ENCODE results near the gene ATF5.
"Not testable (repeated sequence)": the region's sequence is repeated elsewhere in the genome, so short reads cannot be mapped to it uniquely, and the experiment has no call there.

The ATF5 gene

DNA sequence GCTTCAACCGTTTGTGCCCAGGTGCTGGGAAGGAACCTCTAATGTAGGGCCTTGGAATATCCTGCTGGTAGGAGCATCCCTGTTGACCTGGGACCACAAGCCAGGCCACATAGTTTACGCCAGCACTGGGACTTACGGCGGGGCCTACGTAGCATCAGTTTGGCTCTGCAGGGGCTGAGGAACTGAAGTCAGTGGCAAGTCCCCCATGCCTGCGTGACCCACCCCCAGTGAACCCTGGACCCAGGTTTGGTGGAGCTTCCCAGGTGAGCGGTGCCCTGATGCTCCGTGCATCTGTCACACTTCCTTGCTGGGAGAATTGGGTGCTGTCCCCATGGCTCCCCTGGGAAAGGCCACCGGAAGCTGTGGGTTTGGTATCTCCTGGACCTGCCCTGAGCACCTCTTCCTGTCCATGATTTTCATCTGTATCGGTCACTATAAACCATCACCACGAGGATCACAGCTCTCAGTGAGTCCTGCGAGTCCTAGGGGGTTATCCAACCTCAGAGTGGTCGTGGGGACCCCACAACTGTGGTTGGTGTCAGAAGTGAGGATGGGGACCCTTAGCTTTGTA lies 22.0 kb downstream of the ATF5 start:
- DNase-seq = no peak

- no peak for DNase-seq
These were observed 22.9 kb downstream of the ATF5 start for GRCh38 chr19:49951806-49952478.

DNA sequence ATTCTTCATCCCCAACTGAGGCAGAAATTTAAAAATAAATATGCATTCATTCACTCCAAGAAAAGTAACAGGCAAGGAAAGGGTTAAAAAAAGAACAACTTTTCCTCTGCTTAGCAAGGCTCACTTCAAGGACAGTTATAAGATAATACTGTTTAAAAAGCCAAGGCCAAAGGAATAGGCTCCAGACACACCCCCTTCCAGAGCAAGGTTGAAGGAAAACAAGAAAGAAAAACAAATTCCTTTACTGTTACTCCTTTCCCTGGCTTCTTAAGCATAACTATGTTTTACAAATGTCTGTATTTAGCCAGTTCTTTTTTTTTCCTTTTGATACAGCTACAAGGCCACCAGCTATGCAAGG lies 23.5 kb downstream of the ATF5 start:
- no peak for DNase-seq

GRCh38 chr19:49952906-49953305 lies 23.9 kb downstream of the ATF5 start:
- DNase-seq = no peak

DNA sequence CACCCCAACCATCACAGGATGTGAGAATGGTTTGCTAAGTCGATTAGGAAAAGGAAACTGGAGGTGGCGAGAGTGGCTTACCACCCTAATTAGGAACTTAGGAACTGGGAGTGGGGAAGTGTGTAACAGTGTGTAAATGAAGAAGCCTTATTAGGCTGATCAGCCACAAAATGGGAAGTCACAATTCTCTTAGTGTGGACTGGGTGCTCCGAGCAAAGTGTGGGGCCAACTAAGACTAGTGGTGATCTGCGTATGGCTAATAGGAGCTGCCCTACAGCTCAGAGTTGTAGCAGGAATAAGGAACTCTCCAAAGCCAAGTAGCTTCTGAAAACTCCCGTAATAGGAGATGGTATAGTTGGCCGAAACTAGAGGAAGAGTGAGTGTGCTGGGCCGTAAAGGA lies 24.4 kb downstream of the ATF5 start:
- no peak for DNase-seq

DNA sequence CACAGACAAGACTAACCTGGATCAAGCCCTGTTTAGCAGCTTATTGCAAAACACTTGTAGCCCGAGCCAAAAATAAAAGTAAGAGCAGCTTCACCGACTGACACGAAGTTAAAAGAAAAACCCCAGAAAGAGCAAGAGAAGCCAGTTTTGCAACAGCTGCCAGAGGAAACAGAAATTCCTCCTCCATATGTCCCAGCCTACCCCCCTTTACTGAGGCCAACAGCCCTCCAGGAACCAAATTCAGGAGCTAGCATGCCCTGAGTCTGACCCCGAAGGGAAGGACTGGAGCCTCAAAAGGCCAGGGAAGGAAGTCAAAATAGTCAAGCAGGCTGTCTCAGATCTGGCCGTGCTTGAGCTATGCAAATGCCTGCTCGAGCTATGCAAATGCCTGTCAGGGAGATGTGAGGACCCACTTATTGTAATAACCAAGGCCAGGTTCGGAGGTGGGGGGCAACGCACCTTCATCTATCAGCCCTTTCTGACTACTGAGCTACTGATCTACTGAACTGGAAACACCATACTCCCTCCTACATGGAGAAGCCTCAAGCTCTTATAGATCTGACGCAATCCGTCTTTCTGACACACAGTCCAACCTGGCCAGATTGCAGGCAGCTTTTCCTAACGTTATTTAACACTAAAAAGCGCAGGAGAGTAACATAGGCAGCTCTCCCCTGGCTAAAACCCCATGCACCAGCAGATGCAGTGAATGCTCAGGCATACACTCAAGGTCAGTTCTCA lies 25.3 kb downstream of the ATF5 start:
- DNase-seq = no peak

- DNase-seq = no peak
These were observed 25.9 kb downstream of the ATF5 start for GRCh38 chr19:49954933-49955332.

- no peak for DNase-seq
These were observed 27.1 kb downstream of the ATF5 start for GRCh38 chr19:49956115-49956495.

DNA sequence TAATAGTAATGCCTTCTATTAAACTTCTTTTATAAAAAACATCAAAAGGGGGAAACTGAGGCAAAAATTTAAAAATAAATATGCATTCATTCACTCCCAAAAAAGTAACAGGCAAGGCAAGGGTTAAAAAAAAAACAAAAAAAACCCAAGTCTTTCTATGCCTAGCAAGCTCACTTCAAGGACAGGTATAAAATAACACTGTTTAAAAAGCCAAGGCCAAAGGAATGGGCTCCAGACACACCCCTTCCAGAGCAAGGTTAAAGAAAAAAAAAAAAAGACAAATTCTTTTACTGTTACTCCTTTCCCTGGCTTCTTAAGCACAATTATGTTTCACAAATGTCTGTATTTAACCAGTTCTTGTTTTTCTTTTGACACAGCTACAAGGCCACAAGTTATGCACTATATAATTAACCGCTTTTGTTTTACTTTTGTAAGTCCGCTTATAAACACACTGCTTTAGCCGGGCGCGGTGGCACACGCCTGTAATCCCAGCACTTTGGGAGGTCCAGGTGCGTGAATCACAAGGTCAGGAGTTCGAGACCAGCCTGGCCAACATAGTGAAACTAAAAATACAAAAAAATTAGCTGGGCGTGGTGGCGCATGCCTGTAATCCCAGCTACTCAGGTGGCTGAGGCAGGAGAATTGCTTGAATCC lies 28.4 kb downstream of the ATF5 start:
- DNase-seq = no peak

DNA sequence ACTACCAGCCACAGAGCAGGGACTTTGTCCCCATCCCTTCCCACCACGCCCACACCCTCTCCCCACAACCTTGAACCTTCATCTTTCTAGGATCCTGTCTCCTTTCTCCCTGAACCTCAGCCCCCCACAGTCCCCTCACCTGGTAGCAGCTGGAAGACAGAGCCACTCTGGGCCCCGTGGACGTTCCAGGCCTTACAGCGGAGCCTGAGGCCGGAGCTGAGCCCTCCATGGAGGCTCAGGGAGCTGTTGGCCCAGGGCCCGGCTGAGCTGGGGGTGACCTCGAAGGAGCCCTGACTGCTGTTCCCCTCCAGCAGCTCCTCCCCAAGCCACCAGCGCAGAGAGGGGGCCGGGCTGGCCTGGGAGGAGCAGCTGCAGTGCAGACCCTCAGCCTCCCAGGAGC lies 29.1 kb downstream of the ATF5 start:
- not testable (repeated sequence) for DNase-seq

GRCh38 chr19:49958596-49958995 lies 29.6 kb downstream of the ATF5 start:
- DNase-seq = not testable (repeated sequence)

DNA sequence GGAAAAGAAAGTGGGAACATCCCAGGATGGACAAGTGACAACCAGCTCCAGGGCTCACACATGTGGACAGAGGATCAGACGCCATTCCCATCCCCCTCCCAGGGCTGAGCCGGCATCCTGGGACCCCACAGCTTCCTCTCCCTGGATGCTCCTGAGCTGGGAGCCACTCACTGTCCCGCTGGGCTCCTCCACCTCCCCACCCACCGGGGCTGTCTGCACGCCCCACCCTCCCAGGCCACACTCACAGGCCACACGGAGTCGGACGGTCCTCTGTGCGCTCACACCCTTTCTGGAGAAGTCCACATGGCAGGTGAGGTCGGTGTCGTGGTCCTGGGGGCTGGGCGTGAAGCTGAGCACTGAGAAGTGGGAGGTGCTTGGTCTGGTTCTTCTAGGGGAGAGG lies 30.9 kb downstream of the ATF5 start:
- DNase-seq = not testable (repeated sequence)

DNA sequence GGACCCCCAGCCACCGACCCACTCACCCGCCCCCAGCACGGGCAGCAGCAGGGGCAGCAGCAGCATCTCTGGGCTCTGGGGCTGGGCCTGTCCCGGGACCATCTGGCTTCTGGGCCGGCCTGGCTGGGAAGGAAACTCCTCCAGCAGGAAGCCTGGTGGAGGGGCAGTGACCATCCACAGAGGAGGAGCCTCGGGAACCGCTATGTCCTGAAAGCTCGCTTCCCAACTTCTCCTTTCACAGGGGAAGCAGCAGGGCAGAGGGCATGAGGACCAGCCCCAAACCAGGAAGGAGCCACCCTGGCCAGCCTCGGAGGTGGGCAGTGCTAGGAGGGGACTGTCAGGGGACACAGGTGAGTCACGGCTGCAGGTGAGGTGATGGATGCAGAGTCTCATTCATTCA lies 32.0 kb downstream of the ATF5 start, which contains the start of gene SIGLEC11:
Gene SIGLEC11, minus strand, starts transcription at position 193 of the 400 bp plus-strand sequence. Its CDS starts 91 bp downstream, at position 102.
- DNase-seq = not testable (repeated sequence)

- no peak for DNase-seq
These were observed 39.4 kb downstream of the ATF5 start for GRCh38 chr19:49968279-49968922.

DNA sequence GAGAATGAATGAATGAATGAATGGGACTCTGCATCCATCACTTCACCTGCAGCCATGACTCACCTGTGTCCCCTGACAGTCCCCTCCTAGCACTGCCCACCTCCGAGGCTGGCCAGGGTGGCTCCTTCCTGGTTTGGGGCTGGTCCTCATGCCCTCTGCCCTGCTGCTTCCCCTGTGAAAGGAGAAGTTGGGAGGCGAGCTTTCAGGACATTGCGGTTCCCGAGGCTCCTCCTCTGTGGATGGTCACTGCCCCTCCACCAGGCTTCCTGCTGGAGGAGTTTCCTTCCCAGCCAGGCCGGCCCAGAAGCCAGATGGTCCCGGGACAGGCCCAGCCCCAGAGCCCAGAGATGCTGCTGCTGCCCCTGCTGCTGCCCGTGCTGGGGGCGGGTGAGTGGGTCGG lies 40.4 kb downstream of the ATF5 start:
- DNase-seq = not testable (repeated sequence)

DNA sequence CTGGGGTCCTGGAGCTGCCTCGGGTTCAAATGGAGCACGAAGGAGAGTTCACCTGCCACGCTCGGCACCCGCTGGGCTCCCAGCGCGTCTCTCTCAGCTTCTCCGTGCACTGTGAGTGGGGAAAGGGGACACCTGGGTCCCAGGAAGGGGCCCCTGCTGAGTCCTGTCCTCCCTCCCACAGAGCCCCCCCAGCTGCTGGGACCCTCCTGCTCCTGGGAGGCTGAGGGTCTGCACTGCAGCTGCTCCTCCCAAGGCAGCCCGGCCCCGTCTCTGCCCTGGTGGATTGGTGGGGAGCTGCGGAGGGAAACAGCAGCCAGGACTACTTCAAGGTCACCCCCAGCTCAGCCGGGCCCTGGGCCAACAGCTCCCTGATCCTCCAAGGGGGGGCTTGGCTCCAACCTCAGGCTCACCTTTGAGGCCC lies 43.0 kb downstream of the ATF5 start:
- DNase-seq = no peak

GRCh38 chr19:49972841-49973240 lies 43.8 kb downstream of the ATF5 start:
- no peak for DNase-seq

- no peak for DNase-seq
These were observed 45.0 kb downstream of the ATF5 start for GRCh38 chr19:49973987-49974386.

DNA sequence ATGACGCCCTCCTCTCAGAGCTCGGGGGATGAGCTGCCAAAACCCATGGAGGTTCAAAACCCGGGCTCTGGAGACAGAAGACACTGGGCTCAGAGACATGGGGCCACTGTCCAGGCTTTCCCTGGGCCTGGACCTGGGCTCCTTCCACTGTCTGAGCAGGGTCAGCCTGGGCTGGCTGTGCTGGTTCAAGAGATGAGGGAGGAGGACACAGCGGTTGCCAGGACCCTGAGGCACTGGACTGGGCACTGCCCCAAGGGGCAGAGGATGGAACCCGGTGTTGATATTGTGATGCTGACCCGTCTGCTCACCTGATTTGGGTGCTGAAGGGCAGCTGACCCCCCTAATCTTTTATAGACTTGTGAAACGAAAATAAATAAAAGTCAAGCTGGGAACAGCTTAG lies 46.0 kb downstream of the ATF5 start:
- DNase-seq = no peak

DNA sequence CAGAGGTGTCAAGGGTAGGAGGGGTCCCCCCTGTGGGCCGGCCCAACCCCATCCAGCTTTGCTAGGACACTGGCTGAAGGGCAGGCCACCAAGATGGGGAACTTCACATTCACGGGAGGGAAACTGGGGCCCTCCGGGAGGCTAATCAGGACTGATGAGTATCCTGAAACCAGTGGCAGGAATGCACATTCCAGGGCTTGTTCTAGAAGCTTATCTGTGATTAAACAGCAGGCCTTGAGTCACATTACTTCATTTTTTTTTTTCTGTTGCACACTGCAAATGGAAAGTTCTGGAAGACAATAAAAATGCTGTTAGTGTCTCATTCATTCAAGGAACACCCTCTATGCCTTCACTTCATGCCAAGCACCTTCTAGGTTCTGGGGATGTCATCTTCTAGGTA lies 47.5 kb downstream of the ATF5 start:
- DNase-seq = no peak

DNA sequence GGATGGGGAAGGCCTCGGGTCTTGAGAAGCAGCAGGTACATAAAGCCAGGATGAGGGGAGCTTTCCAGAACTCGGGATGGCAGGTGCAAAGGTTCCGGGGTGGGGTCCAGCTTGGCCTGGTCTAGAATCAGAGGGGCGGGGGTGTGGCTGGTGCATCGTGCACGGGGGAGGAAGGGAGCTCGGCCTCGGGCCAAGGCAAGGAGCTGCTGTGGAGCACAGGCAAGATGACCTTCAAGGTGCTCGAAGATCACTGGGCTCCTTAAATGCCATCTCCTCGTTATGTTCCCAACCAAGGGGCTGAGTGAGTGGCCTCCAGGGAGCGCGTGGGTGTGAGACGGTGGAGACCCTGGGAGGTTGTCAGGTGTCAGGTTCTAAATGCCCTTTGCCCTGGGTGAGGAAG lies 48.1 kb downstream of the ATF5 start:
- DNase-seq = no peak

GRCh38 chr19:49977881-49978280 lies 48.9 kb downstream of the ATF5 start:
- DNase-seq = no peak

GRCh38 chr19:49978324-49978723 lies 49.3 kb downstream of the ATF5 start:
- no peak for DNase-seq

Measured in activated CD4-positive, alpha-beta T cell treated with anti-CD3 and anti-CD28 coated beads, Interleukin-10, Interleukin-2, amounts not matched to agents 100 ng/mL and 50 ng/mL, durations not matched to agents 16 hours and 8 hours (primary cell).